Upper lobe of right lung (tissue), 1 donor: ENCODE results near the gene EHD3. TPM values are rescaled to one million over a fixed set of nuclear protein-coding genes. Genes with fewer than 3 reads are reported as not detected.

ENCODE experiments used
- ATAC-seq: fragments of 200-7000 bp; cut with Tn5 transposase; one replicate; pipeline ENCODE4 v1.9.1; 2020; ENCODE audit warnings: mild to moderate bottlenecking, moderate library complexity
- DNase-seq: peaks from one replicate; pipeline ENCODE4 v3.0.0-alpha.2; 2020
- H3K27ac ChIP-seq: fragments of 200-600 bp; one replicate; pipeline ENCODE4 v1.8.0; 2022
- H3K27me3 ChIP-seq: fragments of 200-600 bp; one replicate; pipeline ENCODE4 v1.8.0; 2022; ENCODE audit warnings: mild to moderate bottlenecking
- H3K36me3 ChIP-seq: fragments of 200-600 bp; one replicate; pipeline ENCODE4 v1.8.0; 2022
- H3K4me1 ChIP-seq: fragments of 200-600 bp; one replicate; pipeline ENCODE4 v1.8.0; 2022
- H3K4me3 ChIP-seq: fragments of 200-600 bp; one replicate; pipeline ENCODE4 v1.8.0; 2022; ENCODE audit warnings: mild to moderate bottlenecking
- H3K9me3 ChIP-seq: fragments of 200-600 bp; one replicate; pipeline ENCODE4 v1.8.0; 2022
- intact Hi-C: fragments of 100-400 bp; cut with DNase I; formaldehyde crosslinking; loops from one replicate; pipeline ENCODE4 v1.11.0; 2022
- total RNA-seq: library from RNA; stranded (reverse); fragmentation: NEBNext Ultra II Directional; extraction: Animal tissue kit (Norgen Biotek cat#: 25700); gene quantifications from one replicate; pipeline ENCODE4 v1.2.1, GENCODE V29; 2021
- TF ChIP-seq, protein P1 (sequence below): fragments of 200-600 bp; IDR thresholded peaks from one replicate; pipeline ENCODE4 v1.8.0; 2022; ENCODE audit warnings: antibody characterized with exemption
- donor health status: DM: no; HTN: yes; CAD: no; lungs with severe emphysema.

Gene EHD3
- total RNA-seq, 1 donor from 2014 or later: 13.0 TPM

DNA sequence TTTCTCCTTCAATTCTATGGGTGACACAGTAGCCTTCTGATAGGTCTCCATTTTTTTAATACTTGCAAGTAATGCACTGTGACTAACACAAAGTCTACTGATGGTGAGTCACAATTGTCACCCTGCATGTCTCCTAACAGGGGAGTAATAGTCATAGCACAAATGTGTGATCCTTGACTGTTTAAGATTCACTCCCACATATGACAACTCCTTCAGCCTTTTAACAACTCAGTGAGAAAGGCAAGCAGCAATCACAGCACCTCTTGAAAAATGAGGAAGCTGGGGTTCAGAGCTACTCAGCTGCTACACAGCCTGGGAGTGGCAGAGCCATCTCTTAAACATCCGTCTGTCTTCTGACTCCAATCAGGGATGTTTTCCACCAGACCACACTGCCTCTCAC is 63.8 kb downstream of the EHD3 start:
- intact Hi-C loops: no loop called here
- Histone ChIP-seq H3K27me3 (no peaks in the 10 kb centered on the region), H3K27ac (no peak overlapping the region), H3K36me3 (no peaks in the 10 kb centered on the region), H3K9me3 (no peaks in the 10 kb centered on the region), H3K4me1 (peaks cover 8% of the 10 kb centered on the region), H3K4me3 (no peak overlapping the region)
- TF ChIP-seq, protein P1, sequence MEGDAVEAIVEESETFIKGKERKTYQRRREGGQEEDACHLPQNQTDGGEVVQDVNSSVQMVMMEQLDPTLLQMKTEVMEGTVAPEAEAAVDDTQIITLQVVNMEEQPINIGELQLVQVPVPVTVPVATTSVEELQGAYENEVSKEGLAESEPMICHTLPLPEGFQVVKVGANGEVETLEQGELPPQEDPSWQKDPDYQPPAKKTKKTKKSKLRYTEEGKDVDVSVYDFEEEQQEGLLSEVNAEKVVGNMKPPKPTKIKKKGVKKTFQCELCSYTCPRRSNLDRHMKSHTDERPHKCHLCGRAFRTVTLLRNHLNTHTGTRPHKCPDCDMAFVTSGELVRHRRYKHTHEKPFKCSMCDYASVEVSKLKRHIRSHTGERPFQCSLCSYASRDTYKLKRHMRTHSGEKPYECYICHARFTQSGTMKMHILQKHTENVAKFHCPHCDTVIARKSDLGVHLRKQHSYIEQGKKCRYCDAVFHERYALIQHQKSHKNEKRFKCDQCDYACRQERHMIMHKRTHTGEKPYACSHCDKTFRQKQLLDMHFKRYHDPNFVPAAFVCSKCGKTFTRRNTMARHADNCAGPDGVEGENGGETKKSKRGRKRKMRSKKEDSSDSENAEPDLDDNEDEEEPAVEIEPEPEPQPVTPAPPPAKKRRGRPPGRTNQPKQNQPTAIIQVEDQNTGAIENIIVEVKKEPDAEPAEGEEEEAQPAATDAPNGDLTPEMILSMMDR: no peak
- no peak for ATAC-seq
- no peak for DNase-seq

- ATAC-seq (no peak), DNase-seq (no peak)
- TF ChIP-seq, protein P1: no peak
- Histone ChIP-seq H3K4me1 (peaks cover 8% of the 10 kb centered on the region), H3K27ac (no peak overlapping the region), H3K4me3 (no peak overlapping the region), H3K36me3 (no peaks in the 10 kb centered on the region), H3K9me3 (no peaks in the 10 kb centered on the region), H3K27me3 (no peaks in the 10 kb centered on the region)
- intact Hi-C loops: no loop called here
These were observed 65.6 kb downstream of the EHD3 start for GRCh38 chr2:31299547-31299946.

GRCh38 chr2:31300309-31300708 is 66.4 kb downstream of the EHD3 start:
- Histone ChIP-seq H3K27ac (no peak overlapping the region), H3K9me3 (no peaks in the 10 kb centered on the region), H3K4me3 (no peak overlapping the region), H3K27me3 (no peaks in the 10 kb centered on the region), H3K36me3 (no peaks in the 10 kb centered on the region), H3K4me1 (peaks cover 8% of the 10 kb centered on the region)
- intact Hi-C loops: no loop called here
- ATAC-seq: no peak
- TF ChIP-seq, protein P1: no peak
- DNase-seq: no peak

DNA sequence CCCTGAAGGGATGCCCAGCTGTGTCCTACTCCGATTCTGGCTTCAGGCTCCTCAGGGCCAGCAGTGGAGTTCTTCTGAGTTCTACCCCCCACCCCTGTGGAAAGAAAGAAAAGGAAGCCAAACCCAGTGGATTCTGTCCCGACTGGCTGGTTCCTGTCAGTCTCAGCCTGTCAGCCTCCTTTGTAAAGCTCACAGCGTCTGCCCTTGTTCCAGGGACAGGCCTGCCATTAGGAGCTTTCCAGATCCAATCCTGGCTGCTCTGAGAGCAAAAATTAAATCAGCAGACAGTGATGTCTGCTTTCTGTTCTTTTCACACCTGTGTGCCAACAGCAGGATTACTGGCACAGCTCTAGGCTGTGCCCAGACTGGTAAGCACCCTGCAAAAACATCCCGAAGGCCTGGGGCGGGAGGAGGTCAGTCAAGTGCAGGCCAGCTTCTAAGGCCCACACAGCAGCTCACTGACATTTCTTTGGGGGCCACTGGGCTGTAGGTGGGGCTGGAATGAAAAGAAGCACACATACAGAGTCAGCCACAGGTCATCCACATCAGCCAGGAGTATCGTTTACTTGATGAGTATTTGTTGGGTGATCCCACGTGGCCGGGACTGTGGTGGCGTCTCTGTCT is 69.1 kb downstream of the EHD3 start:
- ATAC-seq: peak; percentile 58
- no peaks in the 10 kb centered on the region for H3K4me1 ChIP-seq

DNA sequence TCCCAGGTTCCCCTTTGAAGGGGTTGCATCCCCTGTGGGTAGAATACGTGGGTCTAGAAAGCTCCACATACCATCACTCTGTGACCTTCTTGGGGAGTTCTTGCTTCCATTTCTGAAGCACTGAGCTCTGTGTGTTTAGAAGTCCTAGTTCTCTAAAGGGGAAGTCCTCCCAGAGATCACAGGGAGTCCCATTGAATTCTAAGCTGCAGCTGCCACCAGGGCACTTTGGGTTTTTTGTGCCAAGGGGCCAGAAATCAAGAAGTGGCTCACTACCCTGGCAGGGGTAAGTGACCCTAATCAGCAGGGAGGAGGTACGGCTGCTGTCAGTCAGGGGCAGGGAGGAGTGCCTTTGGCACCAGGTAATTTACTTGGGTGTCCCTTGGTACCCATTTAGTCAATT is 70.9 kb downstream of the EHD3 start:
- ATAC-seq: no peak
- no peaks in the 10 kb centered on the region for H3K9me3 ChIP-seq
- H3K4me1 ChIP-seq: no peaks in the 10 kb centered on the region
- no peaks in the 10 kb centered on the region for H3K27me3 ChIP-seq
- TF ChIP-seq, protein P1: no peak
- intact Hi-C loops: no loop called here
- DNase-seq: no peak
- no peak overlapping the region for H3K27ac ChIP-seq
- H3K36me3 ChIP-seq: no peaks in the 10 kb centered on the region
- H3K4me3 ChIP-seq: no peak overlapping the region

More for the DNA sequence above, 69.1 kb downstream of the EHD3 start:
- no peak for DNase-seq
- H3K27me3 ChIP-seq: no peaks in the 10 kb centered on the region
- TF ChIP-seq, protein P1: no peak
- no peaks in the 10 kb centered on the region for H3K36me3 ChIP-seq
- peak overlapping the region; percentile 36 for H3K27ac ChIP-seq
- H3K4me3 ChIP-seq: no peak overlapping the region
- intact Hi-C loops: no loop called here
- H3K9me3 ChIP-seq: no peaks in the 10 kb centered on the region

GRCh38 chr2:31312898-31313297 is 78.9 kb downstream of the EHD3 start:
- peaks cover 2% of the 10 kb centered on the region for H3K4me1 ChIP-seq
- H3K36me3 ChIP-seq: no peaks in the 10 kb centered on the region
- intact Hi-C loops: no loop called here
- TF ChIP-seq, protein P1: no peak
- no peak overlapping the region for H3K27ac ChIP-seq
- H3K27me3 ChIP-seq: no peaks in the 10 kb centered on the region
- ATAC-seq (no peak), DNase-seq (no peak)
- no peaks in the 10 kb centered on the region for H3K9me3 ChIP-seq
- H3K4me3 ChIP-seq: no peak overlapping the region
